KBM-7 (cell line): ENCODE results near the gene VAC14.
A peak's percentile ranks its signal among the peaks of the same experiment; 100 is the strongest.
"Not testable (repeated sequence)": the region's sequence is repeated elsewhere in the genome, so short reads cannot be mapped to it uniquely, and the experiment has no call there.

Experiments
- DNase-seq: peaks from one replicate; pipeline ENCODE4 v3.0.0-alpha.2; 2015
- in situ Hi-C: fragments of 300-500 bp; cut with MboI; formaldehyde crosslinking; loops from 2 replicates; pipeline ENCODE4 v1.14.3; 2020; ENCODE audit warnings: low sequenced_read_pairs, low pct_unique_long_range_greater_than_20kb, mixed read lengths

Gene VAC14

DNA sequence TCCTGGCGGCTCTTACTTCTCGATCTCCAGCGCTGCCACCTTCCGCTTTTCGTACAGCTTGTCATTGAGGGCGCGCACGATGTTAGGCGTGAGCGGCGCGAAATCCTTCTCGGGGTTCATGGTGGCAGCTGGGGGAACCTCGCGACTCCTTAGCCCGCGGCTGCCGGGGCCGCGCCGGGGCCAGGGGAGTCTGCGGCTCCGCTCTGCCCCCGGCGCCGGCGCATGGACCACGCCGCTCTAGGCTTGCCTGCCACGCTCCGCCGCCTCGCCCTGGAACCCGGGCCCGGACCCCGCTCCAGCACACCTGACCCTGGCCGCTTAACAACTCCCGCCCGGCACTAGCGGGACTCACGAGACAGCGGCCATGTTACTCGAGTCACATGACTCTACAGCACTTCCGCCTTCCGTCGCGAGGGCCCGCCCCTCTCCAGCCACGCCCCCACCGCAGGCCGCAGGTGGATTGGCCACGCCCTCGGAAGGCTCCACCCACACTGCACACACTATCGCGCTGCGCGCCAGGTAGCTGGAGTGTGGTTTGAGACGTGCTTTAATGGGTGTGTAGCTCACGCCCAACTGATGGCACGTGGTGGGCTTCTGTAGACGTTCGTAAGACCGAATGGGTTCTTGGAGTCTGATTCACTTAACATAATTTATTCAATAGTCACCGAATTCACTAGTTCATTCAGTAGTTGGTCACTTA, at the start of gene VAC14:
TSS of gene VAC14 (minus strand) at position 378 of the 700 bp plus-strand sequence. CDS start at position 120, 258 bp downstream.
- DNase-seq, result peak; percentile 95
- in situ Hi-C loops, result no loop called here

DNA sequence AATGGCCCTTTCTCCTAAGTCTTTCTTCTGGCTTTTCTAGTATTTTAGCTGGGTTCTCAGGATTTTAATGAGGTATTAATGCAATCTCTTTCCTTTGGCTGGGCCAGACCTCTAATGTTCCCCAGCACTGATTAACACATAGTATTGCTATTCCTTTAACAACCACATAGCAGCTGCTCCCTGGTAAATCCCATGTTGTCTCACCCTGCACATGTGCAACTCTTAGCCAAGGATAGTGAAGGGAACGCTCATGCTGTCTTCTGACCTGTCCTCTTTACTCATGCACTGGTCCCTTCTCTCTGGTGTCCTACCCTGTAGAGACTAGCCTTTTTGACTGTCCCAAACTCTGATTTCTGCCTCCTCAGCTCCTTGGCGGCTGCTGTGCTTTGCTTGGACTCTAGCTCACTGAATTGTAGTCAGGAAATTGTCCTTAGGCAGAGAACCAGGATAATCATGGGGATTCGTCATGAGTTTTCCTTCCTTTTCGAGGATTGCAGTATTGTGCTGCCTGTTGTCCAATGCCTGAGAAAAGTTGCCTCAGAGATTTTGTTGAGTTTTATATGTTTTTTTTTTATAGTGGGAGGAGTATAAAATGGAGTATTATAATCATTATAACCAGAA, 22.6 kb upstream of the VAC14 start:
- in situ Hi-C loops, DNase-seq: not testable (repeated sequence)

DNA sequence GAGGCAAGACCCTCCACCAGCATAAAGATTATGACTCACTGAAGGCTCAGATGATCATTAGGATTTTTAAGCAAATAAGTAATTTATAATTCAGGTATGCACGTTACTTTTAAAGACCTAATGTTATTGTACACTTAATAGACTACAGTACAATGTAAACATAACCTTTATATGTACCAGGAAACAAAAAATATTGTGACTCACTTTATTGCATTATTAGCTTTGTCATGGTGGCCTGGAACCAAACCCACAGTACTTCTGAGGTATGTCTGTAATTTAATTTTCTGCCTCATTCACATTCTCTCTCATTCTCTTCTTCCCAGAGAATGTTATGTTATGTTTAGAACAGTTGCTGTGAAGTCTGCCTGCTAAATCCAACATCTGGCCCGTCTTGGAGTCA, 21.8 kb upstream of the VAC14 start:
- in situ Hi-C loops, DNase-seq: not testable (repeated sequence)

DNA sequence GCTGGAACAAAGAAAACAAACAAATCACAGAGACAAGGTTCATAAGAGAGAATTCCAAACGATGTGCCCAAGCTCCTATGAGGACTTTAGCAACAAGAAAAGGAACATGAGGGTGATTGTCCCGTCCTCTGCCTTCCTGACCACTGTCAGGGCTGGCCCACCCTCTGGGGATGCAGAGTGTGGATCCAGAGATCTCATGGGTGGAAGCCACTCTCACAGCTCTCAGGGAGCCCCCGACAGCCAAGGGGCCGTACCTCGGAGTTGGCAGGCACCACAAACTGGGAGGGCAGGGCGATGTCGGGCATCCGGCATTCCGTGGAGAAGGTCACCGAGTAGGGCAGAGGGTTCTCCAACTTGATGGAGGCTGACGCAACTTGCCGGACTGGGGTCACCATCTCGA, 17.1 kb upstream of the VAC14 start:
- in situ Hi-C loops, DNase-seq: not testable (repeated sequence)

DNA sequence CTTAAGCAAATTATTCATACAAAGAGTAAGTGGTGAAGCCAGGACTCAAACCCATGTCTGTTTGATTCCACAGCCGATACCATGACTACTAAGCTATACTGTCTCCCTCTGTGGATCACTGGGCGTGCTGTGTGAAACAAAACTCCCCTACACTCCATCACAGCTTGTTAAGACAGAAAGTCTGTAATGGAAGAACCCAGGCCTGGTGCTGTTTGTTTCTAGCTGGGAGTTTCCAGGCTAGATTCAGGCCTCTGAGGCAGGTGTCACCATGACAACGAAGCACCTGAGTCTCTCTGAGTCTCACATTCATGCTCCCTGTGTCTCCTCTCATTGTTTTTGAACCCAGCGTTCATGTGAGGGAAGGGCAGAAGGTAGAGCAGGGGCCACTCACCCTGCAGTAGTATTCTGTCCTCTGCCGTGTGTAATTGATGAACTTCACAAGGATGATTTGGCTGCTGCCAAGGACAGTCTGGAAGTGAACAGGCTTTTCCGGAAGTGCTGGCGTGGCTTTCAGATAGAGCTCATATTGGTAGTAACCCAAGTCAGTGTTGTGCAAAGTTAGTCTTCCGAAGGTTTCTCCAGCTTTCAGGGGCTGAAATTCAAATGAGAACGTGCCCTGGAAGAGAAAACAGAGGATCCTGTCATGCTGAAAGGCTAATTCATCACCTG, 8.6 kb upstream of the VAC14 start:
- DNase-seq, result no peak
- in situ Hi-C loops, result no loop called here

DNA sequence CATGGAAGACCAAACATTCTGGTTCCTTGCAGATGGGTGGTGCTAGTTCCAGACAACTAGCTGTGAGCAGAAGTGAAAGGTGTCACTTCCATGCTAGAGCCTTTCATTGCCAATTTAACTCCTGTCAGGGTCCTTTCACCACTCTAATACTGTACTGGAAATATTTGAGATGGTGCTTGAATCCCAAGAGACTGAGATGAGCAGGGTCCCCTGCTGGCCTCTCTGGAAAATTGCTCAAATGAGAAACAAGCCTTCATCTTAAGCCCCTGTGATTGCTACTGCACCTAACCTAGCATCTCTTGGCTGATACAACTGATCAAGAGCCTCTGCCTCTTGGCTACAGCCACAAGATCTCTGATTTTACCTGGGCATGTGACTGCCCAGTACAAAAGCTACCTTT, 7.4 kb upstream of the VAC14 start:
- DNase-seq, result no peak
- in situ Hi-C loops, result no loop called here

DNA sequence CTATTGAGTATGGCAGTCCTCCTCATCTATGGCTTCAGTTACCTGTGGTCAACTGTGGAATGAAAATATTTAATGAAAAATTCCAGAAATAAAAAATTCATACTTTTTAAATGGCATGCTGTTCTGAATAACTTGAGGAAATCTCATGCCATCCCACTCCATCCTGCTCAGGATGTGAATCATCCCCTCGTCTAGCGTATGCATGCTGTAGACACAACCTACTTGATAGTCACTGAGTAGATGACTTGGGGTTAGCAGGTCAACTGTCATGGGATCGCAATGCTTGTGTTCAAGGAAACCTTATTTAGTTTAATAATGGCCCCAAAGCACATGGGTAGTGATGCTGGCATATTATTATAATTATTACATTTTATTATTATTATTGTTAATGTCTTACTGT, 4.8 kb upstream of the VAC14 start:
- in situ Hi-C loops, result no loop called here

DNA sequence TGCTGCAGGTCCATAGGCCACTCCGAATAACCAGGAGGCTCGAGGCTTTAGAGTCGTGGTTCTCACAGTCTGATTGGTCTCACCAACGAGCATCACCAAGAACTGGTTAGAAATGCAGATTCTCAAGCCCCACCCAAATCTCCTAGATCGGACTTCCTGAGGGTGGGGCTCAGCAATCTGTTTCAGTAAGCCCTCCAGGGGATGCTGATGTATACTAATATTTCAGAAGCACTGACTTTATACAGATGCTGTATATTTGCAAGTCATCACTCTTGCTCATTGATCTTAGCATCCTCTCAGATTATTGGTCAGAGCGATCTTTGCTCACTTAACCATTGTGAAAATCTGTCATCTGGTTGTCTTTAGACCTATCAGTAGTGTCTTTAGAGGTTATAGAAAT, 4.4 kb upstream of the VAC14 start:
- no peak for DNase-seq
- in situ Hi-C loops, result no loop called here

More for the DNA sequence above, 4.8 kb upstream of the VAC14 start:
- DNase-seq, result no peak

DNA sequence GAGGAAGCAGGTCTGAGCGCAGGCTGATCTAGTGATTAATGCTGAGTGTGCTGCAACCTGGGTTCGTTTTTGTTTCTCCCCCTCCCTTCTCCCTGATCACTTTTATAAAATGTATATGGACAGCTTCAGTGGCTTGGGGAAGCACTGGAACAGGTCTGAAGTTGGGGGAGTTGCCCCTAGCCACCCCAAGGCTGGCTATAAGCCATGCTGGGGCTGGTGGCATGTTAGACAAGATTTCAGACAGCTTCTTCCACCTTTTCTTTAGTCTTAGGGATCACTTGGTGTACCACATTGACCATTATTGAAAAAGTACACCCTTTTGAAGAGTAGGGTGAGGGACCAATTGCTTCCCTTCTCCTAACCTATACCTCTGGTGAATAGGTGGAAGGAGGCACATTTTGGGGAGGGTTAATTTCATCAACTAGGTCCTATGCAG, 3.8 kb upstream of the VAC14 start:
- in situ Hi-C loops, result no loop called here
- DNase-seq, result no peak

DNA sequence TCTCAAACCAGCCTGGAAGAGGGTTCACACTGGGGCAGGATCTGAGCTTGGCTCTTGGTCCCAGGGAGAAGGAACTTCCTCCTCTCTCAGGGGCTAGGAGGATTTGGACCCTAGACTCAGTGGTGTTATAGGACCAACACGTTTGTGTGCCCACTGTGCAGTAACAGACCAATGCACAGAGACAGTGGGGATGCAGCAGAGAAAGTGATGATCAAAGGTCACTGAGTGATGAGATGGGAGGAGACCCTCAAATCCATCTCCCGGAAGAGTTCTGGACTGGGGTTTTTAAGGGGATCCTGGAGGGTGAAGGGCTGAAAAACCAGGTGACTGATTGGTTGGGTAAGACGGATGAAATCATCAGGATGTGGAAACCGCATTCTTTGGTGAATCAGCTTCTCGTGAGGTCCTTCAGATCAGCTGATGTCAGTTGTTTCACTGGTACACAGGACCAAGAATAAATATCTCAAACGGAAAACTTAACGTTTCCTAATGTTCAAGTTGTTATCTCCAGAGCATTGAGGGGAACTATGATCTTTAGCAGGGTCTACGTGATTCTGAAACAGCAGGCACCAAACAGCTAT, 3.3 kb upstream of the VAC14 start:
- peak; percentile 3 for DNase-seq
- in situ Hi-C loops, result no loop called here

DNA sequence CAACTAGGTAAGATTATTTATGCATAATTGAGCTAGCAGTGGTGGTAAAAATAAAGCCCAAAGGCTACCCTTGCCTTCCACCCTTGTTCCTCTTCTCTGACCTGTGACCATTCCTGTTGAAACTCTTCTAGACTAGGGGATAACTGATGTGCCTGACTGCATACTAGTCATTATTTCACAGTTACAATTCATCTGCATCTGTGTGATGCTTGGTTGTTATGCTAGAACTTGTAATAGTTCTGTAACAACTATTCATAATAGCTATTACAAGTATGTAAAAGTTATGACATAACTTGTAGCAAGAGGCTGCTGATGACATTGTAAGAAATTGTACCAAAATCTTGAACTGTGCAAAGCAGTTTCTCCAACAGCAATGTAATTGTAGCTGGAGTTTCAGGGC, 2.4 kb upstream of the VAC14 start:
- DNase-seq, result no peak
- in situ Hi-C loops, result no loop called here

DNA sequence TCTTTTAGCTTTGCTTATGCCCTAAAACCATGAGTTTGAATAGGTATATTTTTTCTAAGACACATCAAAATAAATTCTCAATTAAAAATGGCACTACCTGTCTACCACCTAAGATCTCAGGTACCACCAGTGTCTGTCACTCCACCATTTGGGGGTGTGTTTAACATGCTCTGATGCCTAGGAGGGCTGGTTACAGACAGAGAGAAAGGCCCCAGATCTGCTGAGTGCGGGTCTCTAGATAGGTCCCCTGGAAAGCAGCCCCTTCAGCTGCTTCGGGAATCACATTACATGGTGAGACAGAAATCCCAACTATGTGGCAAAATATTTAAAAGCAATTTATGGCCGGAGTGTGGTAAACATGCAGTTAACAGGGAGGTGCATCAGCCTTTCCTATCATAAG, 653 bp upstream of the VAC14 start:
- no peak for DNase-seq
- in situ Hi-C loops, result no loop called here

DNA sequence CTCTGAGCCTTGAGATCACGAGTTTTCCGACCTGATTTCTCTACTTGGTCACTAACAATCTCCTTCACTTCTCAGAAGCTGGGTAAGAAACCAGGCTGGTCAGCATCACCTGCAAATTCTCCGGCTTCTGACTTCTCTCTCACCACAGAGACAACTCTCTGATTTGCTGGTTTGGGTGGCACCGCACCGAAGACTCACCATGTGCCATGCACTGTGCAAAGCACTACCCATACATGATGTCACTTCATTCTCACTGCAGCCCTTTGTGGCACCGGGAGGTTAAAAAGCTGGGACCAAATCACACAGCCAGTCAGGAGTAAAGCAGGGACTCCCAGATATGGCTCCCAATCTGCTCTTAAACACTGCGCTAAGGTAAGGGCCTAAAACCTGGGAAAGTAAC, 647 bp downstream of the VAC14 start:
- in situ Hi-C loops, result no loop called here
- DNase-seq, result no peak

DNA sequence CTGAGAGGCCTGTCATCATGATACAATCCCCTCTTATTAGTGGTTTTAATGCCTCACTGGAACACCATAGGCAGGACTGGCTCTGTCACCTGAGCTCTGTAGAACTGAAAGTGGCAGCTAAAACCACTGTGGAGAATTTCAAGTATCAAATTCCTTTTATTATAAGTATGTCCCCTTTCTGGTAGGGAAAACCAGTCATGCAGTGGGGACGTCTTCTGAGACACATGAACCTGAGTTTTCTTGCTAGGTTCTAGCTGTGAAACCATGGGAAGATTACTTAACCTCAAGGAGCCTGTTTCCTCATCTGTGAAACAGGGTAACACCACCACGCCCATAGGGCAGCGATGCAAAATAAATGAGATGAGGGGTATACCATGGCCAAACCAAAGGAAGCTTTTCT, 4.7 kb downstream of the VAC14 start:
- in situ Hi-C loops, result no loop called here
- no peak for DNase-seq

DNA sequence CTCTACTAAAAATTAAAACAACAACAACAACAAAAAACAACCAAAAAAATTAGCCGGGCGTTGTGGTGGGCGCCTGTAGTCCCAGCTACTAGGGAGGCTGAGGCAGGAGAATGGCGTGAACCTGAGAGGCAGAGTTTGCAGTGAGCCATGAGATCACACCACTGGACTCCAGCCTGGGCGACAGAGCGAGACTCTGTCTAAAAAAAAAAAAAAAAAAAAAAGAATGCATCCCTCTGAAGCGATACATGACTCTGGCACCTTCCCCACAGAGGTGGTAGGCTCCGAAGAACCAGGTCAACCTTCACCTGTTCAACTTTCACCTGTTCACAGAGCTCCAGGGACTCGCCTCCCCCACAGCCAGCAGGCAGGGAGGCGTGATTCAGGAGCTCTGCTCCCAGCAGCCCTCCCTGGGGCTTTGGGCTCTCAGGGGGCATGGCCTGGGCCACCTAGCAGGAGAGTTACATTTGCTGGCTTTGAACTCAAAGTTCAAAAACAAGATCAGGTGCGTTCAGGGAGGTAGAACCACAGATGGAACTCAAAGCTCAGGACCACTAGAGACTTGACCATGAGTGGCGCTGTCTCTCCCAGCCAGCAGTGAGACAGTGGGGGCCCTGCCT, 5.6 kb downstream of the VAC14 start:
- DNase-seq, result no peak
- in situ Hi-C loops, result no loop called here

DNA sequence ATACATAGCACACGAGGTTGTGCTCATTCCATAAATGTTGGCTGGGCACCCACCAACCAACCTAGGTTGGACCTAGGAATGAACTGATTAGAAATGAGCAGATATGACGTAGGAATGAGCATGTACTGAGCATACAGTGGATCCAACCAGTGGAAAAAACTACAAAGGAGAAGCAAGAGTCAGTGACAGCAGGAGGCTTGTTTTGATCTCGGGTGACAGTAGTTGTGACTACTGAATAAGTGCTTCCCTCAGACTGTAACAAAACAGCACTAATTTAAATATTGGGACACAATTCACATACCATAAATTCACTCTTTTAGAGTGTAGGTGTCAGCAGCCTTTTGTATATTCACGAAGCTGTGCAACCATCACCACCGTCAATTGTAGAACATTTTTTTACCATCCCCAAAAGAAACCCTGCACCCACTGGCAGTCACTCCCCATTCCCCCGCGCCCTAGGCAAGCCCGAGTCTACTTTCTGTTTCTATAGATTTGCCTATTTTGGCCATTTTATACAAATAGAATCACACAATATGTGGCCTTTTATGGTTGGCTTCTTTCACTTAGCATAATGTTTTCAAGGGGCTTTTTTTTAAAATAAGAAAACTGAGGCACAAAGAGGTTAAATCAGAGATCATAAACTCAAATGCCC, 7.0 kb downstream of the VAC14 start:
- in situ Hi-C loops, result no loop called here
- DNase-seq, result no peak

DNA sequence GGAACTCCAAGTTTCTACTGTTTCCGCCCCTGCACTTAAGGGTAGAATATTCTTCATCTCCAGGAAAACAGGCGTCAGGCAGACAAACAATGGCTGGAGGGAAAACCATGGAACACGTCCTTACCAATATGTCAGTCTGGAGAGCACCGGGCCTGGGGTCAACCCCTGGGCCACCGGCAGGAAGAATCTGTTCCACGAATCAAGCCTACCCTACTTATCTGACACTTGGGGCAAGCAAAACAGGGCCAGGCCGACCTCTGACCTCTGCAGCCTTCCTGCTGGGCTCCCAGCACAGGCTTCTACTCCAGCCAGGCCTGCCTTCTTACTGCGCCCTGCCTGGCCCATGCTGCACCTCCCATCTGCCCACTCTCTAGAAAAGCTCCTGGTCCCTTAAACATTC, 10.1 kb downstream of the VAC14 start:
- no peak for DNase-seq
- in situ Hi-C loops, result no loop called here

DNA sequence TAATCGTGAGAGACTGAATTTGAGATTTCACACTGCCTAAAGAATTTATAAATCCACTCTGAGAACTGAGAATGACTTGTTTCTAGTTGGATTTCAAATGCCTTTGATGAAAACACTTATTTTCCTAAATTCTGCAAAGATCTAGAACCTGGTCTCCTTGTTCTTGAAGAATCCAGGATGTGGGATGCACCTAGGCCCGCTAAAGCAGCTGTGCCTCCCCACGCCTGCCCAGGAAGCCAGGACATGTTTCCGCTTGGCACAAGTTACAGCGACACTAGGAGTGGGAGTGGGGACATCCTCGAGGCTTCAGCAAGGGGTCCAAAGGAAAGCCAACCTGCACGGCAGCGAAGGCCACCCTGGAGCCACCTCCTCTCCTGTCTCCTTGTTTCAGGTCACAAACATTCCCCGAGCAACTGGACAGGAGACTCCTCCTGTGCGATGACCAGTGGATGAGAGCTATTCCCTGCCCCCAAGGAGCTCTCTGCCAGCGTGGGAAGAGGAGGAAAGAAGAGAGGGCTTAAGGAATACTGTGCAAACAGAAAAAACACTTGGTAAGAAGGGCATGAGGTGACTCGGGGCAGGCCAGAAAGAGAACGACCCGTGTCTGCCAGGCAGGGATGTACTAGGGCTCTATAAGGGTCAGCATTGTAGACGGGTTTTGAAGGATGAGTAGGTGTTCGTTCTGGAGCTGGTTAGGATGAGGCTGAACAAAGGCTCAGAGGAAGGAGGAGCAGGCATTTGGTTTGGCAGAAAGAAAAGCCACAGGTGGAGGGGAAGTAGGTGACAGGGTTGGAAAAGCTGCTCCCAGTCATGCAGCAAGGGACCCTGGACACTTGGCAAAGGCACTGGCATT, 11.1 kb downstream of the VAC14 start:
- in situ Hi-C loops, result no loop called here
- no peak for DNase-seq
